ENCODE results near the gene AKAP9. TPM values are rescaled to one million over a fixed set of nuclear protein-coding genes. Genes with fewer than 3 reads are reported as not detected.

The AKAP9 gene
- total and polyA plus RNA-seq, 2 donors (not counting 3 experiments of a cell fraction or from before 2014, with no cell fraction given): 9.5 to 51.6 TPM

DNA sequence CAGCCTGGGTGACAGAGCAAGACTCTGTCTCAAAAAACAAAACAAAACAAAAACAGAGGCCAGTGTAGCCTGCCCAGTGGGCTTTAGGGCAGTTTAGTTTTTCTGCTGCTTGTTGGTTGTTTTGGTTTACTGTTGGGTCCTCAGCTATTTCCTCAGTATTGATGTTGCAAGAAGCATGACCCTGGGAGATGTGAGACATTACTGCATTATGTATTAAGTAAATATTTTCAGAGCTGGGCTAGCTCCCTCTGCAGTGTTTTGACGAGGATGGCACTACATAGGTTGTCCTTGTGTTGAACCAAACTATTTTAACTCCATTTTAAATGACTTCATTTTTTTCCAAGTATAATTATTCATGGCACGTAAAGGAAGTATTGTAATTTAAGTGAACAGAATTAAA, 4.8 kb downstream of the AKAP9 start:
- Histone ChIP-seq H3K27ac (ENCODE audit: insufficient read depth, low read depth, low read length) (no peak overlapping the region), H3K9me3 (replicated peaks; ENCODE audit: control insufficient read depth, insufficient read depth, low read length) (no peaks in the 10 kb centered on the region), H3K4me1 (ENCODE audit: control insufficient read depth, extremely low read depth, insufficient read depth, low read length) (peaks cover 11% of the 10 kb centered on the region), H4K20me1 (replicated peaks; ENCODE audit: control insufficient read depth, extremely low read depth, insufficient read depth, low read length) (no peaks in the 10 kb centered on the region), H2AFZ (ENCODE audit: low read depth, low read length) (no peak overlapping the region), H3K9me1 (replicated peaks; ENCODE audit: control insufficient read depth, extremely low read depth, insufficient read depth, low read length) (no peaks in the 10 kb centered on the region), H3K4me2 (ENCODE audit: insufficient read depth, low read length) (no peak overlapping the region), H3K4me3 (replicated peaks in 1 of 3; ENCODE audit: insufficient read depth in 1 of 3, low read depth in 1 of 3, low read length in 3 of 3) (no peak overlapping the region), H3K36me3 (ENCODE audit: control insufficient read depth in 2 of 2, extremely low read depth in 1 of 2, insufficient read depth in 2 of 2, low read length in 2 of 2) (no peaks in the 10 kb centered on the region), H3K27me3 (ENCODE audit: control insufficient read depth in 2 of 2, insufficient read depth in 2 of 2, low read length in 2 of 2) (no peaks in the 10 kb centered on the region), H3K79me2 (ENCODE audit: control insufficient read depth, insufficient read depth, low read length) (peaks cover 53% of the 10 kb centered on the region), H3K9ac (replicated peaks; ENCODE audit: extremely low read depth, insufficient read depth, low read length) (no peak overlapping the region)
- ChIA-PET POLR2A (no interaction called here), CTCF (interaction anchor here (0.5 to 1.9 kb wide), 4 partner anchors 8 to 115 kb away, joined by 3 to 6 read pairs (median 4); no protein-coding TSS in a partner anchor)
- BruUV-seq (replicated peaks): no TSS peak
- dilution Hi-C loops (cut with MboI; ENCODE audit: extremely low pct_ligation_motif_present, low sequenced_read_pairs): no loop called here
- no peak for TF ChIP-seq MYC (IDR thresholded peaks at IDR 0.05; ENCODE audit: low read depth, low read length)
- TF ChIP-seq FOS (IDR thresholded peaks at IDR 0.05; ENCODE audit: borderline replicate concordance, insufficient read depth, low read length): no peak
- TF ChIP-seq JUN (IDR thresholded peaks at IDR 0.05; ENCODE audit: borderline replicate concordance, insufficient read depth, insufficient read length, low read depth): no peak
- TF ChIP-seq MAX (IDR thresholded peaks at IDR 0.05; ENCODE audit: insufficient read depth, insufficient read length): no peak
- DNase-seq (ENCODE audit: low read depth, low spot score): no peak
- intact Hi-C loops (cut with micrococcal nuclease): no loop called here
- no peak for FAIRE-seq

GRCh38 chr7:91946549-91946948, 5.9 kb downstream of the AKAP9 start:
- Histone ChIP-seq H3K9me1 (replicated peaks; ENCODE audit: control insufficient read depth, extremely low read depth, insufficient read depth, low read length) (no peaks in the 10 kb centered on the region), H3K36me3 (ENCODE audit: control insufficient read depth in 2 of 2, extremely low read depth in 1 of 2, insufficient read depth in 2 of 2, low read length in 2 of 2) (no peaks in the 10 kb centered on the region), H3K27me3 (ENCODE audit: control insufficient read depth in 2 of 2, insufficient read depth in 2 of 2, low read length in 2 of 2) (no peaks in the 10 kb centered on the region), H3K4me1 (ENCODE audit: control insufficient read depth, extremely low read depth, insufficient read depth, low read length) (peaks cover 11% of the 10 kb centered on the region), H3K9me3 (replicated peaks; ENCODE audit: control insufficient read depth, insufficient read depth, low read length) (no peaks in the 10 kb centered on the region), H4K20me1 (replicated peaks; ENCODE audit: control insufficient read depth, extremely low read depth, insufficient read depth, low read length) (no peaks in the 10 kb centered on the region), H2AFZ (ENCODE audit: low read depth, low read length) (no peak overlapping the region), H3K4me3 (replicated peaks in 1 of 3; ENCODE audit: insufficient read depth in 1 of 3, low read depth in 1 of 3, low read length in 3 of 3) (no peak overlapping the region), H3K4me2 (ENCODE audit: insufficient read depth, low read length) (no peak overlapping the region), H3K9ac (replicated peaks; ENCODE audit: extremely low read depth, insufficient read depth, low read length) (no peak overlapping the region), H3K27ac (ENCODE audit: insufficient read depth, low read depth, low read length) (no peak overlapping the region), H3K79me2 (ENCODE audit: control insufficient read depth, insufficient read depth, low read length) (peaks cover 50% of the 10 kb centered on the region)
- DNase-seq (ENCODE audit: low read depth, low spot score): no peak
- intact Hi-C loops (cut with micrococcal nuclease): no loop called here
- POLR2A ChIA-PET: no interaction called here
- TF ChIP-seq MYC (IDR thresholded peaks at IDR 0.05; ENCODE audit: low read depth, low read length) (no peak), MAX (IDR thresholded peaks at IDR 0.05; ENCODE audit: insufficient read depth, insufficient read length) (no peak), EZH2 (IDR thresholded peaks at IDR 0.05; ENCODE audit: borderline replicate concordance, low read depth, low read length, severe bottlenecking) (no peak), POLR2A (IDR thresholded peaks at IDR 0.05; ENCODE audit: low read depth, low read length) (no peak), JUN (IDR thresholded peaks at IDR 0.05; ENCODE audit: borderline replicate concordance, insufficient read depth, insufficient read length, low read depth) (no peak), POLR2AphosphoS5 (IDR thresholded peaks at IDR 0.05; ENCODE audit: insufficient read depth, low read depth, low read length) (no peak), CTCF (IDR thresholded peaks at IDR 0.05; ENCODE audit: extremely low read depth in 1 of 2, insufficient read depth in 1 of 2, low read depth in 1 of 2, low read length in 2 of 2) (no peak)
- dilution Hi-C loops (cut with MboI; ENCODE audit: extremely low pct_ligation_motif_present, low sequenced_read_pairs): no loop called here
- no TSS peak for BruUV-seq (replicated peaks)
- no peak for FAIRE-seq
- CTCF ChIA-PET: interaction anchor here (0.6 to 1.9 kb wide), 5 partner anchors 13 to 117 kb away, joined by 3 to 6 read pairs (median 3); no protein-coding TSS in a partner anchor

Measured in endothelial cell of umbilical vein (primary cell).